ENCODE results near the gene INSR.
"Not testable (repeated sequence)": the region's sequence is repeated elsewhere in the genome, so short reads cannot be mapped to it uniquely, and the experiment has no call there.

The INSR gene

DNA sequence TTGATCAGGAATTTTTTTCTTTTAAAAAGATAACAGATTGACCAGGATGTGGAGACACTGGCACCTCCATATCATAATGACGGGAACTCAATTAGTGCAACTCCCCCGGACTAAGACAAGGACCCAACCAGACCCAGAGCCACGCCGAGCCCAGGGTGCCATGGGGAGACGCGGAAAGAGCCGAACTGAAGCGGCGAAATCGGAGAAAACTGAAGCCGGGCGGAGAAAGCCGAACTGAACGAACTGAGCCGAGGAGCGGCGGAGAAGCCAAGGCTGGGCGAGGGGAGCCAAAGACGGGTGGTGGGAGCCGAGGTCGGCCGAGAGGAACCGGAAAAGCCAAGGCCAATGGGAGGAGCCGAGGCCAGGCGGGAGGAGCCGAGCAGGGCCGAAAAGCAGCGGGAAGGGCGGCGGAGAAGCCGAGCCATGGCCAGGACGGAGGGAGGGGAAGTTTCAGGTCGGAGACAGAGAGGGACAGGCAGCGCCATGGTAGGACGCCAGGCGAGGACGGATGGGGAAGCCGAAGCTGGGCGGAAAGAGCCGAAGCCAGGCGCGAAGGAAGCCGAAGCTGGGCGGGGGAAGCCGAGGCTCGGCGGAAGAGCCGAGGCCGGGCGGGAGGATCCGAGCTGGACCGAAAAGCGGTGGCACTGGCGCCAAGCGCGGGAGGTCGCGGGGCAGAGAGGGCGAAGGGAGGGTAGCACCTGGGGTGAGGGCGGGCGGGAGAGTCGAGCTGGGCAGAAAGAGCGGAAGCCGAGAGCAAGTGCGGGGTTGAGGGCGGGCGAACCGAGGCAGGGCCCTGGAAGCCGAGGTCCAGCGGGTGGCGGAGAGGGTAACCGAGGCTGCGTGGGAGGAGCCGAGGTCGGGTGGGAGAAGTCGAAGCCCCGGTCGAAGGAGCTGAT lies 195.3 kb downstream of the INSR start:
- peak; percentile 70 for DNase-seq (ENCODE audit: low read depth, low spot score)

DNA sequence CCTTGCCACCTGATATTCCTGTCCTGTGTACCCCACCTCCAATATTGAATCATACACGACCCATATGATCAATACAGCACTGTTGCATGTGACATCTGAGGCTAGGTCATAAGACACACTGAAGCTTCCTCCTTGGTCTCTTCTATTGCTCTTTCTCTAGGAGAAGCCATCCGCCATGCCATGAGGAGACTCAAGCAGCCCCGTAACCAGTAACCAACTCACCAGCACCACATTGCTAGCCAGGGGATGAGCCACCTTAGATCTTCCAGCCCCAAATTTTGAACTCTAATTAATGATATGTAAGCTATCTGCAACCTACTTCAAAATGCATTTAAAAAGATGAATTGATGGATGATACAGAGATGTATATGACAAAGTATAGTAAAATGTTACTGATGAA lies 196.1 kb downstream of the INSR start:
- DNase-seq (ENCODE audit: low read depth, low spot score) = no peak

GRCh38 chr19:7088999-7089398 lies 205.2 kb downstream of the INSR start:
- no peak for DNase-seq (ENCODE audit: low read depth, low spot score)

- no peak for DNase-seq (ENCODE audit: low read depth, low spot score)
Observed at GRCh38 chr19:7083076-7083956, 210.9 kb downstream of the INSR start.

DNA sequence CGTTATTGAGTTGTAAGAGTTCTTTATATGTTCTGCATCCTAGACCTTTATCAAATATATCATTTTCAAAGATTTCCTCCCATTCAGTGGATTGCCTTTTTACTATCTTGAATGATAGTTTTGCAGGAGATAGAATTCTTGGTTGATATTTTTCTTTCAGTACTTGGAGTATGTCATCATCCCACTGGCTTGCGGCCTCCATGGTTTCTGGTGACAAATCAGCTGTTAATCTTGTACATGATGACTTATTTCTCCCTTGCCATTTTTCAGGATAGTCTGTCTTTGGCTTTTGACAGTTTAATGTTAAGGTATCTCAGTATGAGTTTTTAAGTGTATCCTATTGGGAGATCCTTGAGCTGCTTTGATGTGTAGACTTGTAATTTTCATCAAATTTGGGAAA lies 216.2 kb downstream of the INSR start:
- no peak for DNase-seq (ENCODE audit: low read depth, low spot score)

- no peak for DNase-seq (ENCODE audit: low read depth, low spot score)
Observed at GRCh38 chr19:7076151-7076550, 218.1 kb downstream of the INSR start.

GRCh38 chr19:7074705-7075282 lies 219.4 kb downstream of the INSR start:
- no peak for DNase-seq (ENCODE audit: low read depth, low spot score)

- DNase-seq (ENCODE audit: low read depth, low spot score) = no peak
Observed at GRCh38 chr19:7072541-7072940, 221.7 kb downstream of the INSR start.

- no peak for DNase-seq (ENCODE audit: low read depth, low spot score)
Observed at GRCh38 chr19:7069904-7070226, 224.3 kb downstream of the INSR start.

- peak; percentile 92 for DNase-seq (ENCODE audit: low read depth, low spot score)
Observed at GRCh38 chr19:7069042-7069903, 224.9 kb downstream of the INSR start, which contains the start of gene ZNF557. Gene ZNF557, plus strand, starts transcription at chr19:7069703. Its CDS starts 5,372 bp downstream, at chr19:7075075.

- no peak for DNase-seq (ENCODE audit: low read depth, low spot score)
Observed at GRCh38 chr19:7068599-7068998, 225.6 kb downstream of the INSR start.

GRCh38 chr19:7067716-7068115 lies 226.5 kb downstream of the INSR start:
- no peak for DNase-seq (ENCODE audit: low read depth, low spot score)

DNA sequence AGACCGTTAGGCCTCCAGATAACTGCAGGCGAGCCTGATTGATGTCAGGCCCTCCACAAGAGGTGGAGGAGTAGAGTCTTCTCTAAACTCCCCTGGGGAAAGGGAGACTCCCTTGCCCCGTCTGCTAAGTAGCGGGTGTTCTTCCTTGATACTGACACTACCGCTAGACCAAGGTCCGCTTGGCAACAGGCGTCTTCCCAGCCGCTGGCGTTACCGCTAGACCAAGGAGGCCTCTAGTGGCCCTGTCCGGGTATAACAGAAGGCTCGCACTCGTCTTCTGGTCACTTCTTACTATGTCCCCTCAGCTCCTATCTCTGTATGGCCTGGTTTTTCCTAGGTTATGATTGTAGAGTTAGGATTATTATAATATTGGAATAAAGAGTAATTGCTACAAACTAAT lies 227.1 kb downstream of the INSR start:
- not testable (repeated sequence) for DNase-seq (ENCODE audit: low read depth, low spot score)

DNA sequence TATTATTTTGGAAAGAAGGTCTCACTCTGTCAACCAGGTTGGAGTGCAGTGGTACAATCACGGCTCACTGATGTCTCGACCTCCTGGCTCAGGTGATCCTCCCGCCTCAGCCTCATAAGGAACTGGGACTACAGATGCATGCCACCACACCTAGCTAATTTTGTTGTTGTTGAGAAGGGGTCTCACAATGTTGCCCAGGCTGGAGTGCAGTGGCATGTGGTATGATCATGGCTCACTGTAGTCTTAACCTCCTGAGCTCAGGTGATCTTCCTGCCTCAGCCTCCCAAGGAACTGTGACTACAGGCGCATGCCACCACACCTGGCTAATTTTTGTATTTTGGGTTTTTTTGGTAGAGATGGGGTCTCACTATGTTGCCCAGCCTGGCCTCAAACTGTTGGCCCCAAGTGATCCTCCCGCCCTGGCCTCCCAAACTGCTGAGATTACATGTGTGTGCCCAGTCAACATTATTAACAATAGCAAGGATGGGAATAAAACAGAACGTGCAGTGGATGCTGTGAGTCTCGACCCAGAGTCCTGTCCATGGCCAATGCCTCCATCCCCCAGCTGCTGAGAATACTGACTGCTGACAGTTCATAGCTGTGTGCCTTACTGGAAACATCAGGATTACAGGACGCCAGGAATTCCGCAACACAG lies 230.3 kb downstream of the INSR start:
- DNase-seq (ENCODE audit: low read depth, low spot score) = no peak

DNA sequence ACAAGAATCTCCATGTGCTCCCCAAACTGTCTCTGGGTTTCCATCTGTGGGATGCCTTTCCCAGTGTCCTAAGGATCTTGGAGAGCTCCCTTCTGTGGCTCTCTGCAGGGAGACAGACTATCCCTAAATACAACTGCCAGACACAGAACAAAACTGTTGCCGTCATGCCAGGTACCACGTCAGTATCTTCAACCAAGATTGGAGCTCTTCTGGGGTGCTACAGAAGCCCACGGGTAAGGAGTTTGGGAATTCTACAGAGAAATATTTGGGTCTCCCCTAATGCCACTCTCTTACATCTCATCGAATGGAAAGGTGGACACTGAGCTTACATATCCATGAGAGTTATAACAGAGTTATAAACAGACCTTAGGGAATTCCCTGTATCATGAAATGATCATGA lies 230.9 kb downstream of the INSR start:
- DNase-seq (ENCODE audit: low read depth, low spot score) = no peak

All from smooth muscle cell of the brain vasculature (primary cell).